WTC11 (cell line): ENCODE results near the gene GDAP2.

ENCODE experiments used
- CTCF ChIP-seq: fragments of 200-600 bp; IDR thresholded peaks from 2 replicates; pipeline ENCODE4 v1.8.0; 2022; ENCODE audit warnings: antibody characterized with exemption
- ELF4 ChIP-seq: sonication (generic); formaldehyde crosslinking; IDR thresholded peaks from 2 replicates; pipeline ENCODE4 v1.8.1; 2022; ENCODE audit warnings: low read depth, mild to moderate bottlenecking, moderate library complexity, missing genetic modification reagents
- MYBL2 ChIP-seq: sonication (generic); formaldehyde crosslinking; IDR thresholded peaks from 2 replicates; pipeline ENCODE4 v1.8.1; 2023; ENCODE audit warnings: mild to moderate bottlenecking, moderate library complexity, missing genetic modification reagents
- NR3C1 ChIP-seq: sonication (generic); formaldehyde crosslinking; conservative IDR thresholded peaks from 2 replicates; pipeline ENCODE4 v1.8.1; 2023; ENCODE audit warnings: low read depth, mild to moderate bottlenecking, missing genetic modification reagents
- SP1 ChIP-seq: sonication (generic); formaldehyde crosslinking; conservative IDR thresholded peaks from 2 replicates; pipeline ENCODE4 v1.8.1; 2022; ENCODE audit warnings: missing genetic modification reagents
- ZBTB21 ChIP-seq: sonication (generic); formaldehyde crosslinking; IDR thresholded peaks from 2 replicates; pipeline ENCODE4 v1.8.1; 2023; ENCODE audit warnings: mild to moderate bottlenecking, missing genetic modification reagents, borderline replicate concordance
- ZNF671 ChIP-seq: fragments of 250-450 bp; sonication (Bioruptor Pico); IDR thresholded peaks from 2 replicates; pipeline ENCODE4 v1.8.0; 2021; ENCODE audit warnings: mild to moderate bottlenecking
- TF ChIP-seq, protein P1 (sequence below): sonication (generic); formaldehyde crosslinking; IDR thresholded peaks from 2 replicates; pipeline ENCODE4 v1.8.1; 2022; ENCODE audit warnings: mild to moderate bottlenecking, moderate library complexity, missing genetic modification reagents
- TF ChIP-seq, protein P2 (sequence below): sonication (generic); formaldehyde crosslinking; IDR thresholded peaks from 2 replicates; pipeline ENCODE4 v1.8.0; 2022; ENCODE audit warnings: mild to moderate bottlenecking, missing genetic modification reagents

- no peak for TF ChIP-seq MYBL2
- no peak for TF ChIP-seq ELF4
- no peak for TF ChIP-seq SP1 (CRISPR knock-in tag)
- no peak for TF ChIP-seq CTCF
- TF ChIP-seq ZNF671 (CRISPR knock-in tag): no peak
- TF ChIP-seq, protein P1, sequence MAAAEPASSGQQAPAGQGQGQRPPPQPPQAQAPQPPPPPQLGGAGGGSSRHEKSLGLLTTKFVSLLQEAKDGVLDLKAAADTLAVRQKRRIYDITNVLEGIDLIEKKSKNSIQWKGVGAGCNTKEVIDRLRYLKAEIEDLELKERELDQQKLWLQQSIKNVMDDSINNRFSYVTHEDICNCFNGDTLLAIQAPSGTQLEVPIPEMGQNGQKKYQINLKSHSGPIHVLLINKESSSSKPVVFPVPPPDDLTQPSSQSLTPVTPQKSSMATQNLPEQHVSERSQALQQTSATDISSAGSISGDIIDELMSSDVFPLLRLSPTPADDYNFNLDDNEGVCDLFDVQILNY: no peak
- TF ChIP-seq, protein P2, sequence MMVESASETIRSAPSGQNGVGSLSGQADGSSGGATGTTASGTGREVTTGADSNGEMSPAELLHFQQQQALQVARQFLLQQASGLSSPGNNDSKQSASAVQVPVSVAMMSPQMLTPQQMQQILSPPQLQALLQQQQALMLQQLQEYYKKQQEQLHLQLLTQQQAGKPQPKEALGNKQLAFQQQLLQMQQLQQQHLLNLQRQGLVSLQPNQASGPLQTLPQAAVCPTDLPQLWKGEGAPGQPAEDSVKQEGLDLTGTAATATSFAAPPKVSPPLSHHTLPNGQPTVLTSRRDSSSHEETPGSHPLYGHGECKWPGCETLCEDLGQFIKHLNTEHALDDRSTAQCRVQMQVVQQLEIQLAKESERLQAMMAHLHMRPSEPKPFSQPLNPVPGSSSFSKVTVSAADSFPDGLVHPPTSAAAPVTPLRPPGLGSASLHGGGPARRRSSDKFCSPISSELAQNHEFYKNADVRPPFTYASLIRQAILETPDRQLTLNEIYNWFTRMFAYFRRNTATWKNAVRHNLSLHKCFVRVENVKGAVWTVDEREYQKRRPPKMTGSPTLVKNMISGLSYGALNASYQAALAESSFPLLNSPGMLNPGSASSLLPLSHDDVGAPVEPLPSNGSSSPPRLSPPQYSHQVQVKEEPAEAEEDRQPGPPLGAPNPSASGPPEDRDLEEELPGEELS (CRISPR knock-in tag): no peak
- no peak for TF ChIP-seq NR3C1 (CRISPR knock-in tag)
- no peak for TF ChIP-seq ZBTB21
These were observed 111.0 kb downstream of the GDAP2 start for GRCh38 chr1:117818456-117818855.
